HG03520 (cell line): ENCODE measurements around the gene AAGAB.
"Not testable (repeated sequence)": the region's sequence is repeated elsewhere in the genome, so short reads cannot be mapped to it uniquely, and the experiment has no call there.

Experiments used
- ATAC-seq: cut with Tn5 transposase; IDR thresholded peaks from one replicate; pipeline ENCODE4 v1.9.1; 2021; ENCODE audit warnings: mild to moderate bottlenecking, moderate library complexity; ENCODE audit not compliant: unreplicated experiment

Gene AAGAB

DNA sequence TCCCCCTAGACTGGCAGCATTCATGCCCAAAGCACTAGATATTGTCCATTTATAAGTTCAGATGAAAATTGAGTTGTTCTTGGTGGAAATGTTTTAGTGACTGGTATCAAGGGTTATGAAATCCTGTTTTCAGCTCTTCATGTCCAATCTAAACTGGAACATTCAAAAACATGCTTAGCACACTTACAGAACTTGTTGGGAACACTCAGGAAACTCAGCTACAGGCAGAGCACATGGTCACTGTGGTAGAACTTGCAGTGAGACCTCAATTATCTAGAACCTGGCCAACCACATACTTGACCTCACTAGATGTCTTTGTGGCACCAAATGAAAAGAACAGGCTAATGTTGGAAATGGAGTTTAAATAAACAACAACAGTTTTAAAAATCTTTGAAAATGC lies 100.2 kb downstream of the AAGAB start:
- ATAC-seq: no peak

GRCh38 chr15:67153044-67153443 lies 101.4 kb downstream of the AAGAB start:
- not testable (repeated sequence) for ATAC-seq

DNA sequence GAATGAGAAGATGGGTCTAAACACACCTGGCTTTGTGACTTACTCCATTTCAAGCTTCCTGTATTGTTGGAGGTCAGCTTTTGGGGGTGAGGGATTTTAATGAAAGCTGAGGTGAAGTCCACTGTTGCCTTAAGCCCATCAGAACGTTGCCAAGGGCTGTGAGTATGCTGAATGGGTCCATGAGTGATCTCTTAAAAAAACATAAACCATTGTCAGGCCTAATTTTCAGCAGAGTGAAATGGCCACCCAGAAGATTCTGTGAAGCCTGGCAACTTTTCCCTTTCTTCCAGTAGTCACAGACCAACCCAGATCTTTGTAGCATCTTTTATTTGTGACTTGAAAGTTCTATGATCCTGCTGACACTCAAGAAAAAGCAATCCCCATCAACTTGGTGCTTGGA lies 102.0 kb downstream of the AAGAB start:
- no peak for ATAC-seq
